H1 (cell line): ENCODE measurements around the gene NF1. TPM values are rescaled to one million over a fixed set of nuclear protein-coding genes. Genes with fewer than 3 reads are reported as not detected.

Source experiments
- GABPA ChIP-seq: IDR thresholded peaks from 2 replicates; pipeline ENCODE4 v1.6.1; 2011; ENCODE audit warnings: mild to moderate bottlenecking, low read length, moderate library complexity, borderline replicate concordance; ENCODE audit not compliant: insufficient read depth
- ZNF274 ChIP-seq: IDR thresholded peaks from 2 replicates; pipeline ENCODE4 v1.7.0; 2012; ENCODE audit warnings: low read length, borderline replicate concordance; ENCODE audit errors: extremely low read depth
- polyA plus RNA-seq, 7 experiments: library from polyadenylated mRNA; depleted of rRNA in 3 of 7; stranded (reverse) in 5 of 7; unstranded in 2 of 7; fragments of >200 nt in 5 of 7; fragments of 200-250 nt in 2 of 7; gene quantifications; 1 replicate in 5 of 7; 2 replicates in 1 of 7; 4 replicates in 1 of 7; pipeline versions ENCODE4 v1.2.1 to v1.2.3, GENCODE V29; 2011 to 2013; ENCODE audit warnings: missing spikeins in 2 of 7, mixed read lengths in 2 of 7
- total RNA-seq: library from RNA; stranded (reverse); fragmentation: NEBNext Ultra II Directional; extraction: Animal tissue kit (Norgen Biotek cat#: 25700); gene quantifications from 2 replicates; pipeline ENCODE4 v1.2.1, GENCODE V29; 2021

The NF1 gene
- total and polyA plus RNA-seq, 2 of the 8 experiments (the other 6 are each of a cell fraction or from before 2014, with no cell fraction given) = 19.3 to 29.6 TPM

DNA sequence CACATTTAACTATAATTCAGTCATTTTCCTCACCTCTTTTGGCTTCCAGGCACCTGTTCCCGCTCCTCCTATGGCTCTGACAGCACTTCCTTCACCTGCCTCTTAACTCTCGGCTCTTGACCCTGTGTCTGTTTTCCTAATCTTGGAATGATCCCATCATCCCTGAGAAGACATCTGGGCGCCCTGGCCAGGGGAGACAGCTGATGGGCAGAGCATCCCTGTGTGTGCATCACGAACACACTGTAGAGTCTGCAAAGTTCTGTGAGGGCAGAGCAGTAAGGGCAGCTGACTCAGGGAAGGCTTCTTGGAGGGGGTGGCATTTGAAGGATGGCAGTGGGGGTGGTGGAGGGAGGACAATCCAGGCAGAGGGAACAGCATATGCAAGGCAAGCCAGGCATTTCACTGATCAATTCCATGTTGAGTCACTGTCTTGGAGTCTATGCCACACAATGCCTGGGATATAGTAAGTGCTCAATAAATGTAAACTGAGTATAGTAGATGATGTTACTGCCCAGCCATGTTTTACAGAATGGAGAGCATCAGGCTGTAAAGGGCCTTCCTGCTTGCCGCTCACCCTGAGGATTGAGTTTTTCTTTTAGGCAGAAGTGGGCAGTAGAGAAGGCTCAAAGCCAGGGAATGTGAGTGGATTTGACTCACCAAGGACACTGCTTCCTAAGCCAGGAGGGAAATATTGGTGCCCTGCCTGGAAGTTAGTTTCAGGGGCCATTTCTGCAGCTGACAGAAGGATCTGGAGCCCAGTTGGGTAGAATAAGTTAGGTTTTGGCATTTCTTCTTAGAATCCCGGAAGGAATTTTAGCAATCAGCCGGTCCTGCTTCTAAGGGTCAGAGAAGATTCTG lies 290.9 kb downstream of the NF1 start (continued):
- TF ChIP-seq ZNF274 (no peak), GABPA (no peak)
